DMS153 (cell line): ENCODE data around the gene SUFU.
"Not testable (repeated sequence)": the region's sequence is repeated elsewhere in the genome, so short reads cannot be mapped to it uniquely, and the experiment has no call there.

Experiments used
- DNase-seq: peaks from one replicate; lab custom pipeline; 2025; lab: John Stamatoyannopoulos, UW

SUFU gene

DNA sequence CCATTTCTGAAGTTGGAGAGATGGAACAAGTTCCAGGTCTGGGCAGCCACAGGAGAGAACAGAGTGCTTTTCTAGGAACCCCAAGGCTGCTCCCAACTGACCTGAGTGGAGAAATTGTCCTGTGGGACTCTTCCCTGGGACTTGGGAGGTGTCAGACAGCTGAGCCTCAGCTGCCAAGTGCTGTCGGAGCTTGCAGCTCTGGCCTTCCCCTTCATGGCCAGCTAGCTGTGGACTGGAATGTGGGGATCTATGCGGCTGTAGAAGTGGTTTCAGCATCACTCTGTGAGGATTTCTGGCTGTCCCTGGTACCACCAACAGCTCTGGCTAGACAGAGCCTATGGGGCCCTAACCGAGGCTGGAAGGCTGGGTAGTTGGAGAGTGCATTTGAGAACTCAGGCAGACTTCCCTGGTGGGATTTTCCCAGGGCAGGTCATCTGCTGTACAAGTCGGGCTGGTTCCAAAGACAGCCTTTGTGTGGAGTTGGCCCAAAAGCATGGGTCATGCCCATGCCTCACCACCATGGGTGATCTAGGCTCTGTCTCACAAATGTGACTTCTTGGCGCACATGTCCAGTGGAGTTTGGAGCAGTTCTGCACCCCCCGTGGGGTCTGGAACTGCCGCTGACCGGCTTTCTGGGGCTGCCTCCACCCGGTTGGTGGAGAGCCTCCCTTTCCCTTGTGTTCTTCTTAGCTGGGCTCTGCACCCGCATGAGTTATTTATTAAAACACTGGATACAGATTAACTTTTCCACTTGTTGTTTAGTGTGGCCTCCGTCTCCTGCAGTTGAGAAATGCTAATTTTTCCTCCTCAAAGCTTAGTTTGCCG lies 10.9 kb downstream of the SUFU start:
- no peak for DNase-seq

DNA sequence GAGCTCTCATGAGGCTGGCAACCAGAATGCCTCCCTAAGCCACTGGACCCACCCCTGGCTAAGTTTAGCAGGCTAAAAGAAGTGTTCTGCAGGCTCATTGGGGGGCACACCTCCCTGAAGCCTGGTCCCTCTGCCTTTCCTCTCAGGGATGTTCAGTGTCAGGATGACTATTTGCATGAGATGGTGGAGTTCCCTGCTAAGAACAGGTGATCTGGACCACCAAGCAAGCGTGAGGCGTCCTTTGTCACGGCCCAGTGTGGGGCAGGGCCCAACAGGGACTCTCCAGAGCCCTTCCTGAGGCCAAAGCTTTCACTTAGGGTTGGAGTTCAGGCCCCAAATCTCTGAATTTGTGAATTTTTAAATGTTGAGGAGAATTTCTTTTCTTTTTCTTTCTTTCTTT lies 12.0 kb downstream of the SUFU start:
- DNase-seq, result no peak

DNA sequence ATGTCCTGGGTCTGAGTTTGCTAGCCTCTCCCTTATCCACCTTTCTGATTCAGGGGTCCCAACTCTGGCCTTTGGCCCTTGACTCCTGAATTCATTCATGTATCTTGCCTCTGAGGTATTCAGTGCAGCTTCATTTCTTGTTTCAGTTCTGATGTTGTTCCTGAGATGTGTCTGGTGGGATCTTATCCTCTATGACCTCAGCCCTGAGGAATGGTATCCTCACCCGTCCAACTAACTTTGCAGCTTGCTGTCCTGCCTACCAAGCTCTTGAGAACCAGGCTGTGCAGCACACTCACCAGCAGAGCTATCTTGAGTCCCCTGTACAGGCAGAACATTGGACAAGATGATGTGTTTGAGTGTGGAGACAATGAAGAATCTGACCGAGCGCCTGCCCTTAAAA lies 13.8 kb downstream of the SUFU start:
- DNase-seq, result no peak

DNA sequence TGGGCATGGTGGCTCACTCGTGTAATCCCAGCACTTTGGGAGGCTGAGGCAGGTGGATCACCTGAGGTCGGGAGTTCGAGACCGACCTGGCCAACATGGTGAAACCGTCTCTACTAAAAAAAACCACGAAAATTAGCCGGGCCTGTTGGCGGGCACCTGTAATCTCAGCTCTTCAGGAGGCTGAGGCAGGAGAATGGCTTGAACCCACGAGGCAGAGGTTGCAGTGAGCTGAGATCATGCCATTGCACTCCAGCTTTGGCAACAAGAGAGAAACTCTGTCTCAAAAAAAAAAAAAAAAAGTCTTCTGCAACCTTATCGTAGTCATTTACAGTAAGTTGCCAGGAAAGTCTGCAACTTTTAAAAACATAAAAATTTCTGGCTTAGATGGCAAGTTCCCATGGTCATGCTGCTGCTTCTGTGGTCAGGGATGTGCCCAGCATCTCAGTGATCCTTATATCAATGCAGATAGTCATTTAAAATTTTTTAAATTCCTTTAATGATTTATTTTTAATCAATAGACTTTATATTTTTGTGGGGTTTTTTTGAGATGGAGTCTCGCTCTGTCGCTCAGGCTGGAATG lies 15.6 kb downstream of the SUFU start:
- DNase-seq, result no peak

DNA sequence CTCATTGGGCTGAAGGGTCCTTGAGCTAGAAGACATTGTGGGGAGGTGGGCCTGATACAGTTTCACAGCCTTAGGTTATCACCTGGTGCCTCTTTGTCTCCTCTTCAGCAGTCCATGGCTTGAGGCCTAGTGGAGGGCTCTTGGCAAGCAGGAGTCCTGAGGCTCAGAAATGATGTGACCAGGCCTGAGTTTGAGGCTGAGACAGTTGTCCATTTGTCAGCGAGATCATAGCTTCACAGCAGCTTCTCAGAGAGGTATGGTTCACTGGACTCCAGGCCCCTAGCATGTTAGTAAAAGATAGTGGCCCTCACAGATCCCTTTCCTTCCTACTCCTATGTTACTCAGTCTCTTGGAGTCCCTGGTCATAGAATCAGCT lies 19.1 kb downstream of the SUFU start:
- DNase-seq, result no peak

DNA sequence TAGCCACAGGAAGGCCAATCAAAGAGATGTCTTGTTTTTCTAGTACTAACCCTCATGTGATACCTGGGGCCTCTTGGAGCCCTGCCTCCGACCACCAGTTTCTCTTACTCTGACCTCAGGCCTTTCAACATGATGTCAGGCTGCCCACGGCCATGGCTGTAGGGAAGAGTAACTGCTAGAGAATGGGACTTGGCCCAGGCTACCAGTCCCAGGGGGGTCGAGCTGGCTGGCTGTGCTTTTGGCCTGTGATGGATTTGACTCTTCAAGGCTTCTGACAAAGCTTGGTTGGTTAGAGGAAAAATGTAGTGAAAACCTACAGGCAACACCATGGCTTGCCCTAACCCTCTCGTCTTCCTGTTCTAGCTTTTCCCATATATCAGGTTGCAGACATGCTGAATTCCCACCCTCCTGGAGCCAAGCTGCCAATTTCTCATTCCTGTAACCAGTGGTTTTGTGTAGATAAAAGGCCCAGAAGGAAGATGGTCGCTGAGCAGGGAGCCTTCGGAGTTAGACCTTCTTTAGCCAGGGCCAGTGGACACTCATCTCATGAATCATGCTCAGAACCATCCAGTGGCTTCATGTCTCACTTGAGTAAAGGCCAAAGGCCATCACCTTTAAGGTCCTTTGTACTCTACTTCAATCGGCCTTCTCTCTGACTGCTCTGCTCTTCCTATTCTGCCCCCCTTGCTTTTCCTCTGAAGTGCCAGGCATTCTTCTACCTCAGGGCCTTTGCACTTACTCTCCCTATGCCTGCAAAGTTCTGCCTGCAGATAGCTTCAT lies 19.7 kb downstream of the SUFU start:
- DNase-seq, result no peak

- DNase-seq, result no peak
Observed at GRCh38 chr10:102524746-102525145, 21.0 kb downstream of the SUFU start.

GRCh38 chr10:102527546-102527945 lies 23.8 kb downstream of the SUFU start:
- DNase-seq, result no peak

GRCh38 chr10:102534333-102534732 lies 30.6 kb downstream of the SUFU start:
- no peak for DNase-seq

- DNase-seq, result not testable (repeated sequence)
Observed at GRCh38 chr10:102534966-102535365, 31.2 kb downstream of the SUFU start.

GRCh38 chr10:102535481-102536147 lies 31.8 kb downstream of the SUFU start:
- no peak for DNase-seq

DNA sequence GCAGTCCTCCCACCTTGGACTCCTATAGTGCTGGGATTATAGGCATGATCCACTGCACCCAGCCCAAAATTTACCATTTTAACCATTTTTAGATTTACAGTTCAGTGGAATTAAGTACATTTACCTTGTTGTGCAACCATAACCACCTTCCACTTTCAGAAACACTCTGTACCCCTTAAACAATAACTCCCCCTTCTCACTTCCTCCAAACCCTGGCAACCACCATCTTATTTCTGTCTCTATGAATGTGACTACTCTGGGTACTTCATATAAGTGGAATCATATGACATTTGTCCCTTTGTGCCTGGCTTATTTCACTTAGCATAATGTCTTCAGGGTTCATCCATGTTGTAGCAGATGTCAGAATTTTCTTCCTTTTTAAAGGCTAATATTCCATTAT lies 33.6 kb downstream of the SUFU start:
- DNase-seq, result no peak

DNA sequence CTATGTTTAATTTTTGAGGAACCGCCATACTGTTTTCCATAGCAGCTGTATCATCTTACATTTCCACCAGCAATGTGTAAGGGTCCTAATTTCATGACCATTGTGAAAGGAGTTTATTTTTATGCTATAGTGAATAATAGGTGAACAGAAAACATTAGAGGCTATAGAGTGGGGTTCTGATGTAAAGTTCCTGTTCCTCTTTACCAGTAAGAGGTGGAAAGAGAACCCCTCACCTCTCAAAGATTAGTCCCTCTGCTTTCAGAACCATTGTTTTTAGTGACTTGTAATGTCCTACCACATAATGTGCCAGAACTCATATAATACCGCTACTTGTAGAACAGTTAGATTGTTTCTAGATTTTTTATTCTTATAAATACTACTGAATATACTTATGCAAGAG lies 34.2 kb downstream of the SUFU start:
- no peak for DNase-seq

- DNase-seq, result no peak
Observed at GRCh38 chr10:102538811-102539210, 35.0 kb downstream of the SUFU start.

DNA sequence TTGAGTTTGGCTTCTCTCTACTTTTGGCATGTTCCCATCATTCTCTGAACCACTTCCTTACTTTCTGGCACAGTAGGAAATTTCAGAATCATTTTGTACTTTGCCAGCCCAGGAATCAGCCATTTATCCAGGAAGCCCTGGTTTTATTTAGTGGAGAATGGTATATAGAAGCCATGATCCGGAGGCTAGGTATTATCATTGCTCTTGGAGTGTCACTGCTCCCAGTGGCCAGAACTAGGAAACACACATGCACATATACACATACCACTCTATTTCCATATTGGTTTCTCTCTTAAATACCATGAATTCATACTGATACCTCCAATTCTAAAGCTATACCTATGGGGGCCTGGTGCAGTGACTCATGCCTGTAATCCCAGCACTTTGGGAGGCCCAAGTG lies 36.3 kb downstream of the SUFU start:
- DNase-seq, result no peak

GRCh38 chr10:102542800-102543418 lies 39.1 kb downstream of the SUFU start:
- DNase-seq, result no peak

GRCh38 chr10:102545265-102545871 lies 41.6 kb downstream of the SUFU start:
- DNase-seq, result no peak

- no peak for DNase-seq
Observed at GRCh38 chr10:102545997-102546396, 42.2 kb downstream of the SUFU start.

- DNase-seq, result no peak
Observed at GRCh38 chr10:102546606-102547320, 43.0 kb downstream of the SUFU start.

GRCh38 chr10:102549549-102549948 lies 45.8 kb downstream of the SUFU start:
- no peak for DNase-seq

GRCh38 chr10:102550636-102551210 lies 47.0 kb downstream of the SUFU start:
- DNase-seq, result no peak
